Stimulated activated CD4-positive, alpha-beta T cell treated with anti-CD3 and anti-CD28 coated beads, Interleukin-2, amount 100 ng/mL, for 4 hours (primary cell): ENCODE results near the gene SARS2.
"Not testable (repeated sequence)": the region's sequence is repeated elsewhere in the genome, so short reads cannot be mapped to it uniquely, and the experiment has no call there.

Source experiments
- DNase-seq: peaks from one replicate; pipeline ENCODE4 v3.0.0-alpha.2; 2020; ENCODE audit warnings: low read depth

The SARS2 gene

GRCh38 chr19:38946229-38947010 is 15.9 kb upstream of the SARS2 start:
- DNase-seq = no peak

GRCh38 chr19:38945562-38946228 is 15.1 kb upstream of the SARS2 start:
- DNase-seq = no peak

GRCh38 chr19:38944981-38945506 is 14.5 kb upstream of the SARS2 start:
- no peak for DNase-seq

GRCh38 chr19:38942471-38943181 is 12.1 kb upstream of the SARS2 start:
- no peak for DNase-seq

- no peak for DNase-seq
Observed at GRCh38 chr19:38941979-38942378, 11.4 kb upstream of the SARS2 start.

GRCh38 chr19:38941466-38941865 is 10.9 kb upstream of the SARS2 start:
- not testable (repeated sequence) for DNase-seq

- no peak for DNase-seq
Observed at GRCh38 chr19:38939957-38940356, 9.4 kb upstream of the SARS2 start.

- DNase-seq = no peak
Observed at GRCh38 chr19:38933544-38933943, 3.0 kb upstream of the SARS2 start.

- DNase-seq = peak; percentile 24
Observed at GRCh38 chr19:38932425-38933179, 2.0 kb upstream of the SARS2 start.

GRCh38 chr19:38931521-38931793 is 894 bp upstream of the SARS2 start:
- DNase-seq = no peak

- peak; percentile 98 for DNase-seq
Observed at GRCh38 chr19:38930776-38931520, 385 bp upstream of the SARS2 start, which contains the start of gene MRPS12. Gene MRPS12, plus strand, starts transcription at chr19:38930944. Its CDS starts 351 bp downstream, at chr19:38931295.

- no peak for DNase-seq
Observed at GRCh38 chr19:38928391-38929001, 2.1 kb downstream of the SARS2 start.

GRCh38 chr19:38924388-38924787 is 6.2 kb downstream of the SARS2 start:
- no peak for DNase-seq

GRCh38 chr19:38922482-38922881 is 8.1 kb downstream of the SARS2 start:
- no peak for DNase-seq

GRCh38 chr19:38921420-38922274 is 8.9 kb downstream of the SARS2 start:
- no peak for DNase-seq

GRCh38 chr19:38920602-38921419 is 9.8 kb downstream of the SARS2 start:
- DNase-seq = no peak

- DNase-seq = no peak
Observed at GRCh38 chr19:38919837-38920601, 10.5 kb downstream of the SARS2 start.

- no peak for DNase-seq
Observed at GRCh38 chr19:38918526-38918925, 12.0 kb downstream of the SARS2 start.
